ENCODE measurements around the gene FER.
"Not testable (repeated sequence)": the region's sequence is repeated elsewhere in the genome, so short reads cannot be mapped to it uniquely, and the experiment has no call there.

The FER gene

GRCh38 chr5:108899244-108899643 is 151.5 kb downstream of the FER start:
- DNase-seq = not testable (repeated sequence)

GRCh38 chr5:108900668-108901067 is 153.0 kb downstream of the FER start:
- DNase-seq = no peak

GRCh38 chr5:108905805-108906204 is 158.1 kb downstream of the FER start:
- no peak for DNase-seq

- DNase-seq = no peak
Measured at GRCh38 chr5:108910627-108911026, 162.9 kb downstream of the FER start.

GRCh38 chr5:108911055-108911454 is 163.4 kb downstream of the FER start:
- no peak for DNase-seq

- DNase-seq = no peak
Measured at GRCh38 chr5:108917596-108917995, 169.9 kb downstream of the FER start.

GRCh38 chr5:108919591-108920326 is 172.1 kb downstream of the FER start:
- DNase-seq = no peak

- no peak for DNase-seq
Measured at GRCh38 chr5:108924457-108924961, 176.8 kb downstream of the FER start.

- DNase-seq = no peak
Measured at GRCh38 chr5:108925073-108925472, 177.4 kb downstream of the FER start.

GRCh38 chr5:108930107-108930506 is 182.4 kb downstream of the FER start:
- no peak for DNase-seq

- DNase-seq = no peak
Measured at GRCh38 chr5:108935611-108936010, 187.9 kb downstream of the FER start.

GRCh38 chr5:108937221-108937620 is 189.5 kb downstream of the FER start:
- no peak for DNase-seq

GRCh38 chr5:108940506-108940905 is 192.8 kb downstream of the FER start:
- no peak for DNase-seq

- DNase-seq = no peak
Measured at GRCh38 chr5:108941746-108942145, 194.0 kb downstream of the FER start.

- no peak for DNase-seq
Measured at GRCh38 chr5:108942701-108943100, 195.0 kb downstream of the FER start.

- no peak for DNase-seq
Measured at GRCh38 chr5:108945094-108945493, 197.4 kb downstream of the FER start.

- DNase-seq = no peak
Measured at GRCh38 chr5:108946008-108946407, 198.3 kb downstream of the FER start.

- no peak for DNase-seq
Measured at GRCh38 chr5:108947164-108947563, 199.5 kb downstream of the FER start.

GRCh38 chr5:108950276-108950675 is 202.6 kb downstream of the FER start:
- DNase-seq = no peak

- DNase-seq = no peak
Measured at GRCh38 chr5:108953940-108954339, 206.2 kb downstream of the FER start.

GRCh38 chr5:108957333-108957732 is 209.6 kb downstream of the FER start:
- no peak for DNase-seq

- DNase-seq = no peak
Measured at GRCh38 chr5:108966910-108967309, 219.2 kb downstream of the FER start.

GRCh38 chr5:108974594-108974993 is 226.9 kb downstream of the FER start:
- DNase-seq = no peak

GRCh38 chr5:108975697-108976096 is 228.0 kb downstream of the FER start:
- no peak for DNase-seq

- no peak for DNase-seq
Measured at GRCh38 chr5:108983461-108984092, 235.9 kb downstream of the FER start.
